22Rv1 (cell line): Measurements from ENCODE around the gene ZNF146.

ENCODE experiments used
- H3K27ac ChIP-seq: fragments of 450-650 bp; 2 replicates; pipeline ENCODE4 v1.5.1; 2017
- ZFX ChIP-seq: fragments of 450-650 bp; IDR thresholded peaks from 2 replicates; pipeline ENCODE4 v1.6.1; 2017; ENCODE audit warnings: antibody characterized with exemption, borderline replicate concordance
- TF ChIP-seq, protein P1 (sequence below): fragments of 450-650 bp; IDR thresholded peaks from 2 replicates; pipeline ENCODE4 v1.5.1; 2017; ENCODE audit warnings: mild to moderate bottlenecking

The ZNF146 gene

DNA sequence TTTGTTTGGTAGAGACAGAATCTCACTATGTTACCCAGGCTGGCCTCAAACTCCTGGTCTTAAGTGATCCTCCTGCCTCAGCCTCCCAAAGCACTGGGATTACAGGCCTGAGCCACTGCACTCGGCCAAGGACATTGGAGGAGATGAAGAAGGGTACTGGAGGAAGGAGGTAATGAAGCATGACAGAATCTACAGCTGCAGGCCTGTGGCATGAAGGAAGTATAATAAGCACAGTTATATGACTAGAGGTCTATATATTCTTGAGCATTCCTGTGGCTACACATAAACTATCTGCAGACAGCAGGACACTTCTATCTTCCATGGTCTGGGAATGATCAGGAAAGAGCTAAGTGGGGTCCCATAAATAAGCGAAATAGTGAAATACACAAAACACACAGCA is 18.7 kb upstream of the ZNF146 start:
- H3K27ac ChIP-seq: no peak overlapping the region
- no peak for TF ChIP-seq ZFX
- TF ChIP-seq, protein P1, sequence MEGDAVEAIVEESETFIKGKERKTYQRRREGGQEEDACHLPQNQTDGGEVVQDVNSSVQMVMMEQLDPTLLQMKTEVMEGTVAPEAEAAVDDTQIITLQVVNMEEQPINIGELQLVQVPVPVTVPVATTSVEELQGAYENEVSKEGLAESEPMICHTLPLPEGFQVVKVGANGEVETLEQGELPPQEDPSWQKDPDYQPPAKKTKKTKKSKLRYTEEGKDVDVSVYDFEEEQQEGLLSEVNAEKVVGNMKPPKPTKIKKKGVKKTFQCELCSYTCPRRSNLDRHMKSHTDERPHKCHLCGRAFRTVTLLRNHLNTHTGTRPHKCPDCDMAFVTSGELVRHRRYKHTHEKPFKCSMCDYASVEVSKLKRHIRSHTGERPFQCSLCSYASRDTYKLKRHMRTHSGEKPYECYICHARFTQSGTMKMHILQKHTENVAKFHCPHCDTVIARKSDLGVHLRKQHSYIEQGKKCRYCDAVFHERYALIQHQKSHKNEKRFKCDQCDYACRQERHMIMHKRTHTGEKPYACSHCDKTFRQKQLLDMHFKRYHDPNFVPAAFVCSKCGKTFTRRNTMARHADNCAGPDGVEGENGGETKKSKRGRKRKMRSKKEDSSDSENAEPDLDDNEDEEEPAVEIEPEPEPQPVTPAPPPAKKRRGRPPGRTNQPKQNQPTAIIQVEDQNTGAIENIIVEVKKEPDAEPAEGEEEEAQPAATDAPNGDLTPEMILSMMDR: no peak

DNA sequence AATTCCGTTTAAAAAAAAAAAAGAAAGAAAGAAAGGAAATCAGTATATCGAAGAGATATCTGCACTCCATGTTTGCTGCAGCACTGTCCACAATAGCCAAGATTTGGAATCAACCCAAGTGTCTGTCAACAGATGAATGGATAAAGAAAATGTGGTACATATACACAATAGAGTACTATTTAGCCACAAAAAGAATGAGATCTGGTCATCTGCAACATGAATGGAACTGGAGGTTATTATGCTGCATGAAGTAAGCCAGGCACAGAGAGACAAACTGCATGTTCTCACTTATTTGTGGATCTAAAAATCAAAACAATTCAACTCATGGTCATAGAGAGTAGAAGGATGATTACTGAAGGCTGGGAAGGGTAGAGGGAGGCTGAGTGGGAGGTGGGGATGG is 16.8 kb upstream of the ZNF146 start:
- H3K27ac ChIP-seq: no peak overlapping the region

DNA sequence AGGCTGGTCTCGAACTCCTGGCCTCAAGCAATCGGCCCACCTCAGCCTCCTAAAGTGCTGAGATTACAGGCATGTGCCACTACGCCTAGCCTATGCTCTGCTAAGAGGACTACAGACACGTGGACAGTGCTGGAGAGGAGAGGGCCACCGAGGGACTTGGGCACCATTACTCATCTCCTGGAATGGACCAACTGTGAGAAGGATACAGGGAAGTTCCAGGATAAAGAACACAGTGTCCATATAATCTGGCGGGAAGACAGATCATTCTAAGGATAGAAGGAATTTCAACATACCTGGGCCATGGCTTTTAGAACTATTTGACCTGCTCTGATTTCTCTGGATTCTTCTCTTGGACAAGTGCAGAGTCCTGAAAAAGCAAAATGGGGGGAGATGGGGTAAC is 13.2 kb upstream of the ZNF146 start:
- TF ChIP-seq, protein P1: no peak
- no peak for TF ChIP-seq ZFX
- no peak overlapping the region for H3K27ac ChIP-seq

More for the DNA sequence above, 16.8 kb upstream of the ZNF146 start:
- TF ChIP-seq, protein P1: no peak
- TF ChIP-seq ZFX: no peak

DNA sequence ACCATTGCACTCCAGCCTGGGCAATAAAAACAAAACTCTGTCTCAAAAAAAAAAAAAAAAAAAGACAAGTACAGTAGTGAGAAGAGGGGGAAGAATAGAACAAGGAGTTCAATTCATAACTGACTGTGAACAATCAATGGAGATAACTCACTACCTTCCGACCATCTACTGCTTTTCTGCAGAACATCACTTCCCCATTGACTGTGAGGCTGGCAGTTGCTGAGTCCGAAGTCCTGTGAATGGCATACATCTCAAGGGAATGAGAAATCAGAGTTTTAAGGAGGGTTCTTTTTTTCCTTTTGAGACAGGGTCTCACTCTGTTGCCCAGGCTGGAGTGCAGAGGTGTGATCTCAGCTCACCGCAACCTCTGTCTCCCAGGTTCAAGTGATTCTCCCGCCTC is 11.6 kb upstream of the ZNF146 start:
- TF ChIP-seq, protein P1: no peak
- no peak for TF ChIP-seq ZFX
- no peak overlapping the region for H3K27ac ChIP-seq

DNA sequence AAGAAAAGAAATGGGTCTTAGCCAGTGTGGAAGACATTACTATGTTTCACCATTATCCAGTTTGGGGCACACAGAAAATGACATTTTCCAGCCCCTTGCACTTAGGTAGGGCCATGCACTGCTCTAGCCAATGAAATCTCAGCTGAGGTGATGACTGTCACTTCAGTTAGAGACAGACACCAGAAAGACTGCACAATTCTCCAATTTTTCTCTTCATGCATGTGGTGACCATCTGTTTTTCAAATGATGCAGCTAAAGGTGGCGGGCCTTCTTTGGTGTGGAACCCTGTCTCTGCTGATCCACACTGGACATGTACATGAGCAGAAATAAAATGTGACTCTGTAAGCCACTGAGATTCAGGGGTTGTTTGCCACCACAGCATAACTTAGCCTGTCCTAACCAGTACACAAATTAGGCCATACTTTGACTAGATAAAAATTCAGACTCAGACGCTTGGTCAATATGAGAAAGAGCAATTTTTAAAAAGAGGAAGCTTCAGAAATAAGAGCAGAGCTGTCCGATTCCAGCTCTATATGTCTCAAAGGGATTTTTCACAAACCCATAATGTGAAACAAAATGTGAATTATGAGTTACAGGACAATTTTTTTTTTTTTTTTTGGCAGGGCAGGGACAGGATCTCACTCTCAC is 7.2 kb upstream of the ZNF146 start:
- TF ChIP-seq, protein P1: no peak
- TF ChIP-seq ZFX: no peak

DNA sequence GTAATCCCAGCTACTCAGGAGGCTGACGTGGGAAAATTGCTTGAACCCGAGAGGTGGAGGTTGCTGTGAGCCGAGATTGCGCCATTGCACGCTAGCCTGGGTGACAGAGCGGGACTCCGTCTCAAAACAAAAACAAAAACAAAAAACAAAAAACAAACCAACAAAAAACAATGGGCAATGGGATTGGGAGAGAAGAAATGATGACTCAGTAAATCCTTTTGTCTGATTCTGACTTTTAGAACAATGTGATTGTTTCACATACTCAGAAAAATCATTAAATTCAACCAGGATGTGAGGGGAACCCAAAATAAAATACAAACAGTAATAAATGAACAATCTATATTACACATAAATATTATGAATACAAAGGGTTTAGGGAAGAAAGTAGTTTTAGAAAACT is 5.5 kb upstream of the ZNF146 start:
- no peak overlapping the region for H3K27ac ChIP-seq
- no peak for TF ChIP-seq ZFX
- TF ChIP-seq, protein P1: no peak

More for the DNA sequence above, 7.2 kb upstream of the ZNF146 start:
- H3K27ac ChIP-seq: no peak overlapping the region

DNA sequence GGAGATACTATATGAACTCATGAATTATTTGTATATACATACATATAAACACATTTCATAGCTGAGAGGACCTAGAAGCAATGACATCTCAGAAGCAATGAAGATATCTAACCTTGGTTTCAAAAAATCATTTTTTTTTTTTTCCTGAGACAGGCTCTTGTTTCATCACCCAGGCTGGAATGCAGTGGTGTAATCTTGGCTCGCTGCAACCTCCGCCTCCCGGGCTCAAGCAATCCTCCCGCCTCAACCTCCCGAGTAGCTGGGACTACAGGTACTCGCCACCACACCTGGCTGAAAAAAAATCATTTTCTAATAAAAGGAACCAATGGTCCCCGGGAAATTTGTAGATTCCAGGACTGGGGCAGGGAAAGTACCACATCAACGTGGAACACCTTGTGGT is 4.4 kb upstream of the ZNF146 start:
- no peak overlapping the region for H3K27ac ChIP-seq
- TF ChIP-seq, protein P1: no peak
- TF ChIP-seq ZFX: no peak
